ENCODE results near the gene OR51E2.
"Not testable (repeated sequence)": the region's sequence is repeated elsewhere in the genome, so short reads cannot be mapped to it uniquely, and the experiment has no call there.

Gene OR51E2, protein sequence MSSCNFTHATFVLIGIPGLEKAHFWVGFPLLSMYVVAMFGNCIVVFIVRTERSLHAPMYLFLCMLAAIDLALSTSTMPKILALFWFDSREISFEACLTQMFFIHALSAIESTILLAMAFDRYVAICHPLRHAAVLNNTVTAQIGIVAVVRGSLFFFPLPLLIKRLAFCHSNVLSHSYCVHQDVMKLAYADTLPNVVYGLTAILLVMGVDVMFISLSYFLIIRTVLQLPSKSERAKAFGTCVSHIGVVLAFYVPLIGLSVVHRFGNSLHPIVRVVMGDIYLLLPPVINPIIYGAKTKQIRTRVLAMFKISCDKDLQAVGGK

GRCh38 chr11:4697585-4697984, at the start of gene OR51E2:
OR51E2 (minus strand) TSS chr11:4697853; CDS start chr11:4682711, 15,142 bp downstream.
- DNase-seq, result no peak

- DNase-seq, result no peak
Measured at GRCh38 chr11:4740735-4741134, 43.1 kb upstream of the OR51E2 start.

- DNase-seq, result no peak
Measured at GRCh38 chr11:4727171-4727570, 29.5 kb upstream of the OR51E2 start.

DNA sequence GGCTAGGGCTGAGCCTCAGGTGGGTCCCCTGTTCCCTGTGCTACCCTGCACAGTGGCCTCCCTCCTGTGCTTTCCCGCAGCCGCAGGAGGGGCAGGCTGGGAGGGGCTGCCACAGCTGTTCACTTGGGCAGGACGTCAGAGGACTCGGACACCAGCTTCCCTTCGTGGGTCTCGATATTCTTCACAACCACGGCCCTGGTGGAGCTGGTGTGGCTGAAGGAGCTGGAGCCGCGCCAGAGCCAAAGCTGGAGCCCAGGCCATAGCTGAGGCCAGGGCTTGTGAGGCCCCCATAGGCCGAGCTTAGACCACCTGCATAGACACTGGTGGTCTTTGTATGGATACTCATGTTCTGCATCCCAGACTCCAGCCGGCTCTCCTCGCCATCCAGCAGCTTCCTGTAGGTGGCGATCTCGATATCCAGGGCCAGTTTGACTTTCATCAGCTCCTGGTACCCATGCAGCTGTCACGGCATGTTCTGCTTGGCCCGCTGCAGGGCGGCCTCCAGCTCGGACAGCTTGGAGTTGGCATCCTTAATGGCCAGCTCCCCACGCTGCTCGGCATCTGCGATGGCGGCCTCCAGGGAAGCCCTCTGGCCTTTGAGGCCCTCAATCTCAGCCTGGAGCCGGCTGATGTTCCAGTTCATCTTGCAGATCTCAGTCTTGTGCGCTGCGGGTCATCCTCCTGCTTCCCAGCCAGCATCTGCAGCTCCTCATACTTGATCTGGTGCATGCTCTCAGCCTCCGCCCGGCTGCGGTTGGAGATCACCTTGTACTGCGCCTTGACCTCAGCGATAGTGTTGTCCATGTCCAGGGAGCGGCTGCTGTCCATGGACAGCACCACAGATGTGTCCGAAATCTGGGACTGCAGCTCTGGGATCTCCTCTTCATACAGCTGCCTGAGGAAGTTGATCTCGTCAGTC, 25.2 kb upstream of the OR51E2 start:
- DNase-seq, result not testable (repeated sequence)

- DNase-seq, result no peak
Measured at GRCh38 chr11:4714300-4714699, 16.6 kb upstream of the OR51E2 start.

- DNase-seq, result no peak
Measured at GRCh38 chr11:4713241-4713640, 15.6 kb upstream of the OR51E2 start.

- DNase-seq, result no peak
Measured at GRCh38 chr11:4704790-4705334, 7.2 kb upstream of the OR51E2 start.

DNA sequence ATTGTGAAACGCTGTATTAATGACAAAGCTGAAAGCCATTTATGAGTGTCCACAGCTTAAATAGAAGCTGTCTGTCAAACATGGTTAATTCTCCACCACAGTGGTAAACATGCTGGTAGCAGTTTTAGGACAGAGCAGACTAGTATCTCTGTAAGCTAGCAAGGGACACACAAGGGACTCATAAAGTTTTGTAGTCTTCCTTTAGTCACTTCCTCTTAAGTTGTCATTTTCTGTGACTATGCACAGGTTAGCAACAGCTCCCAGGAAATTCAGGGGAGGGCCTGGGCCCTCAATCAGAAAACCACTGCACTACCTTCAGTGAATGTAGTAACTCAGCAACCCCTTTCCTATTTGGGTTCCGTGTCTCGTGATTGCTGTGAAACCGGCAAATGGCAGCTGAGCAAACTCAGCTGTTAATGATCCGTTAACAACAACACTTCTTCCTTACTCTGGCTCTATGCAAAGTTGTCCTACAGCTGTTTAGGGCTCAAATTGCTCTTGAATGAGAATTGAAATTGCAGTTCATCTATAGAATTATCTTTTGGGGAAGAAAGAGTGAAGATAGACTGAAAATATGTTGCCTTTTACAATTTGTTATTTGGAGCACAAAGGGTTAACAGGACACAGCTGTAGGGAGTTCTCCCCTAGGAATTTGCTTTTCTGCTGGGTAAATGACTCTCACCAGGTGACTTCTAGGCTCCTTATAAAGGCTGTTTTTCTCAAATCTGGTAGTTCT, 6.6 kb upstream of the OR51E2 start, which contains the start of gene MMP26:
TSS of gene MMP26 (plus strand) at position 731 of the 736 bp plus-strand sequence.
- DNase-seq, result no peak

DNA sequence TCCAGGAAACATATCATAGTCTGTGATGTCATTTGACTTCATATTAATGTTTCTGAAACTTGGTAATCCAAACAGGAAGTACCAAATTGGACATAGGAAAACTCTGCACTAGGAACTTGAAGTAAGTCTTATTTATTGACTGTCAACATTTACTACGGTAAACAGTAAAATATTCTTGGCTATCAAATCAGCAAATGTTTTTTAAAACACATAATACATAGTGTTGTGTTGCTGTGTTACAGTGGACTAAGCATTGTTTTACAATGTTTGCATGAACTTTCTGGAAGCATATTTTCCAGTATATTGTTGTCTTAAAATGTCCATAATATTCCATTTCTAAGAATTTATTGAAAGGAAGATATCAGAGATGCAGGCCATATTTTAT, 2.8 kb upstream of the OR51E2 start:
- no peak for DNase-seq

DNA sequence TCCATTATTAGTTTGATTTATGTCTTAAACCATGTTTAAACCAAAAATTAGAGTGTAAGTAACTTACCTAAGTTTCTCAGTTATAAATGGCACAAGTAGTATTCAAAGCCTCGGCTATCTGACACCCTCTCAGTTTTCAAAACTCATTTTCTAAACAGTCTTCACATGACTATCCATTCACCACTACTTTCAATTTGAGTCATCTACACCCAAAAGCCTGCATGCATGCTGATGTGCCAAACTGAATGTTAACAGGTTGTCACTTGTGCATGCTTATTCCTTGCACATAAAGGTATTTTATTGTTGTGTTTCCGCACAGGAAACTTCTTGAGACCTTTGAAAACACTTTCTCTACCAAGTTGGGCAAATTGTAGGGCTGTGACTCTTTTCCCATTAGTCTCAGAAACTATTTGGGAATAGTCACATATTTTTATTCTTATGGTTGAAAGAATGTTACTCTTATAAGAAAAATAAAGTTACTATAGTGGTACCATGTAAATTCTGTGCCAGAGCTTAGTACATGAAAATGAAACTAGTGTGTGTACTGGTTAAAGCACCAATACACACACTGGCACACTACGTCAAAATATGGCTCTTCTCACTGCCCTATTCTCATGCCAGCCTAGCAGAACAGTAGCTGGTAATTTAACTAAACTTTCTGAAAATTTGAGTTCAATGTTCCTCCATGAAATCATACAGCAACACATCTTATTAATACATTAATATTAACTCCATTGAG, 2.2 kb upstream of the OR51E2 start:
- no peak for DNase-seq

- no peak for DNase-seq
Measured at GRCh38 chr11:4695442-4695841, 2.2 kb downstream of the OR51E2 start.

- DNase-seq, result no peak
Measured at GRCh38 chr11:4684631-4685285, 12.9 kb downstream of the OR51E2 start.

- DNase-seq, result no peak
Measured at GRCh38 chr11:4682623-4683419, 14.8 kb downstream of the OR51E2 start.

GRCh38 chr11:4680341-4680740, 17.3 kb downstream of the OR51E2 start:
- no peak for DNase-seq

DNA sequence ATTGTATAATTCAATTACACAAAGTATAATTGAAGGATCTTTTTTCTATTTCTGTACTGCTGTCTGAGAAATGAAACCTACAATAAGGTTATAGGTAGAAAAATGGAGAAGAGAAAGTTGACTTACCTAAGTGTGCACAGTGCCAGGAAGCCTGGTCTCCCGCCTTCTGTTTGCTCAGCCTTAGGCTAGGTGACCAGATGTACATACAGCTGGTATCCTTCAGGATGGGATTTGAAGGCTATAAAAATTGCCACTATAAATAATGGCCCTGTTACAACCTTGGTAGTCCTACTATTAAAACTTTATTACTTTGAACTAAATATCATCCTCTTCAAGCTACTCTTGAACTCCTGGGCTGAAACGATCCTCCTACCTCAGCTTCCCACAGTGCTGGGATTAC, 19.7 kb downstream of the OR51E2 start:
- DNase-seq, result no peak

DNA sequence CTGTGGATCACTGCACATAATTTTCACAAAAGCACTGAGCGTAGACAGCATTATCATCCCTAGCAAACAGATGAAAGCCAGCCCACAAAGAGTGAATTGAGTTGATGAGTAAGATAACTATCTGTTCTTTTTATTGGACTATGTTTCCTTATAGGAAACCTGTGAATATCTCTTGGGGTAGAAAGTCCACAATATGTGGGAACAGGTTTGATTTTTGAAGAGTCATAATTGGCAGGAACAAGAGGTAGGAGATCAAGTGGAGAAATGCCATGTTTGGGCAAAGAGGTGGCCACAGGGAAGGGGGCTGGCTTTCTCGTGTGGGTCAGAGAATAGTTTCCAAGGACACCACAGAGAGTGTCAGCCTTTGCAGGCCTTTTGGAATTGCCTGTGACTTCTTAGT, 23.9 kb downstream of the OR51E2 start:
- no peak for DNase-seq

DNA sequence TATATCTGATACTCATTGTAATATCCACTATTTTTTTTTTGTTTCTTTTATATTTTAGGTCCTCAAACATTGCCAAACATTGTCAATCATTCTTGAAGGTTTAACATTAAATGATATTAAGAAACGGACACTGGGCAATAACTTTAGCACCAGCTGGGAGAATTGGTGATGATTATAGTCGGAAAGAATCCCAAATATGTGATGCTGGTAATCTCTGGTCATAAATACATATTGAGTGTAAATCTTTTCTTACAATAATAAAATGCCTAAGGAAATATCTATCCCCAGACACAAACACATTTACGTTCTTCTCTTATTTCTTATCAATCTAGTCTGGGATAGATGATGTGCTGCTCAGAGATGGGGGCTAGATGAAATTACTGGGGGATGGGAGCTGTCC, 25.2 kb downstream of the OR51E2 start:
- DNase-seq, result peak; percentile 34

GRCh38 chr11:4671741-4672140, 25.9 kb downstream of the OR51E2 start:
- no peak for DNase-seq

DNA sequence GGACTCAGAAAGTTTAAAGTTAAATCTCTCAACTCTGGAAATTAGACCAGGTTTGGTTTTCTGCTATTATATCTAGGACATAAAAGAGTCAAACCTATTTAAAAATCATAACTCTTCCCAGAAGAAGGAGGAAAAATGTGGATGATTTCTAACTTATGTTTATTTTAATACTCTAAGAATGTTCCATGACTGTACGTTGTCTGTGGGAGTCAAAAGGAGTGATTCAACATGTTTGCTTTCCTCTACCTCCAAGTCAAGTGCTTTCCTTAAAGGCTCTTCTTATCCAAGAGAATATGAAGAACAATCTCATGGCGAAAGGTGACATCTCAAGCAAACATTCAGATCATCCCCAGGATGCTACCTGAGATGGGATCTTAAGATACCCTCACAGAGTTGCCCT, 32.2 kb downstream of the OR51E2 start:
- DNase-seq, result no peak

DNA sequence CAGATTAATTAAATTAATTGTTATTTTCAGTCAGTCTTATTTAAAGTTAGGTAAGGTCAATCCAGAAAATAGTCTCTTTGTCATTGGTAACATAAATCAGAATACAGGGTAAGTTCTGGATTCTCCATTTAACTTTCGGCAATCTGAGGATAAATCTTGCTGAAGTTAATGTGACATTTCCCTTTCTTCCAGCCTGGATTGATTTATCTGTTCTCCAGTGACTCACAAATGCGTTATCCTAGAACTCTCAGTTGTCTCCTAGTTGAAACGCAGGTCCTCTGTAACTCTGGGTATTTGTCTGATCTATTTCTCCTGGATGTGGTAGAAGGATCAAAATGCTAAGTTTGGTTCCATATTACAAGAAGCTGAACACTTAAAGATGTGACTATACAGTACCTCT, 32.9 kb downstream of the OR51E2 start:
- DNase-seq, result no peak

DNA sequence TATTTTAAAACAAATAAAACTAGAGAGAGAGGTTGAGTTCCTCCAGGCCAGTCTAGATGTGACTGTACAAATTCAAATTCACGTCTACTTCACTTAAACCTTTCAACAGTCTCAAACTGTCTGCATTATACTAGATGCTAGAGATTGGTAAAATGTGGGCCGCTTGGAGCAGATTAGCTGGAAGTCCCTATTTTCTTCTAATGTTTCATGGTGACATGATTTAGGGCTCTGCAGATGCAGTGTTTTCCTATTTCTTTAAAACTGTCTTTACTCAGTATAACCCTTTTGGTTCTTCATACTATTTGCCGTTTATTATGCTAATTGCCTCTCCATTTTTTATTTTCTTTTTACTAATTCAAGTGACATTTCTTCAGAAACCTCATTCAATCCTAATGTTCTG, 33.5 kb downstream of the OR51E2 start:
- no peak for DNase-seq

Data from NCI-H226 (cell line).